H1 (cell line): ENCODE results near the gene CTDNEP1. TPM values are rescaled to one million over a fixed set of nuclear protein-coding genes. Genes with fewer than 3 reads are reported as not detected.

ENCODE experiments used
- CTCF ChIA-PET: fragments of 300-600 bp; sonication (Branson Sonifier 250); formaldehyde crosslinking; loops from one replicate; lab custom pipeline; 2021; ENCODE audit not compliant: partially characterized antibody; lab: Charles Lee
- POLR2A ChIA-PET: fragments of 300-600 bp; sonication (Branson Sonifier 250); formaldehyde crosslinking; loops from one replicate; lab custom pipeline; 2021; ENCODE audit warnings: inconsistent platforms; ENCODE audit not compliant: partially characterized antibody; lab: Charles Lee
- DNase-seq, 2 experiments: peaks; one replicate each; pipeline versions ENCODE4 v3.0.0 to v3.0.0-alpha.2; 2010 to 2022; ENCODE audit warnings: low spot score in 2 of 2, low read depth in 1 of 2, mixed read lengths in 1 of 2
- FAIRE-seq: peaks from 2 replicates; lab custom pipeline; 2011; peaks lifted over from hg19 to GRCh38; lab: Jason Lieb, UNC
- H2AFZ ChIP-seq: 2 replicates; pipeline ENCODE4 v1.8.1; 2012; ENCODE audit warnings: low read length, inconsistent platforms
- H2AK5ac ChIP-seq: 2 replicates; pipeline ENCODE4 v1.6.1; 2013; ENCODE audit warnings: low read depth, low read length
- H2BK120ac ChIP-seq: replicated peaks from 2 replicates; pipeline ENCODE3; 2013; ENCODE audit warnings: low read depth, low read length, inconsistent platforms
- H2BK12ac ChIP-seq: 2 replicates; pipeline ENCODE4 v1.6.1; 2013; ENCODE audit warnings: low read depth, low read length
- H2BK15ac ChIP-seq: 2 replicates; pipeline ENCODE4 v1.6.1; 2013; ENCODE audit warnings: low read length
- H2BK20ac ChIP-seq: 2 replicates; pipeline ENCODE4 v1.6.1; 2013; ENCODE audit warnings: low read length
- H2BK5ac ChIP-seq: 2 replicates; pipeline ENCODE4 v1.6.1; 2013; ENCODE audit warnings: low read depth, low read length
- H3K14ac ChIP-seq: 2 replicates; pipeline ENCODE4 v1.6.1; 2013; ENCODE audit warnings: inconsistent platforms; ENCODE audit not compliant: insufficient read length
- H3K18ac ChIP-seq: 2 replicates; pipeline ENCODE4 v1.6.1; 2013; ENCODE audit warnings: low read length; ENCODE audit errors: extremely low read depth
- H3K23ac ChIP-seq: 2 replicates; pipeline ENCODE4 v1.6.1; 2013; ENCODE audit warnings: inconsistent platforms; ENCODE audit not compliant: insufficient read length
- H3K23me2 ChIP-seq: 2 replicates; pipeline ENCODE4 v1.6.1; 2013; ENCODE audit warnings: low read depth, low read length
- H3K27ac ChIP-seq: 2 replicates; pipeline ENCODE4 v1.6.1; 2011; ENCODE audit warnings: low read depth, low read length, inconsistent platforms
- H3K27me3 ChIP-seq, 4 experiments: replicated peaks in 1 of 4; 1 replicate in 1 of 4; 2 replicates in 3 of 4; pipeline versions ENCODE4 v1.6.1 to v1.8.1; 2011 to 2013; ENCODE audit warnings: low read length in 3 of 4, mild to moderate bottlenecking in 3 of 4, inconsistent platforms in 2 of 4, mixed read lengths in 2 of 4, moderate library complexity in 1 of 4; ENCODE audit not compliant: control insufficient read depth in 3 of 4, insufficient read depth in 3 of 4; ENCODE audit errors: extremely low read depth in 1 of 4
- H3K36me3 ChIP-seq, 4 experiments: 2 replicates each; pipeline versions ENCODE4 v1.6.1 to v1.8.1; 2011 to 2013; ENCODE audit warnings: mild to moderate bottlenecking in 4 of 4, low read length in 3 of 4, moderate library complexity in 2 of 4, control low read depth in 1 of 4, inconsistent platforms in 1 of 4; ENCODE audit not compliant: insufficient read depth in 4 of 4, control insufficient read depth in 2 of 4
- H3K4ac ChIP-seq: replicated peaks from 2 replicates; pipeline ENCODE3; 2013; ENCODE audit warnings: low read length, low read depth, mixed read lengths, inconsistent platforms; ENCODE audit not compliant: insufficient read length
- H3K4me1 ChIP-seq, 4 experiments: replicated peaks in 1 of 4; 1 replicate in 1 of 4; 2 replicates in 3 of 4; pipeline versions ENCODE4 v1.6.1 to v1.8.1; 2011 to 2013; ENCODE audit warnings: low read length in 3 of 4, inconsistent platforms in 2 of 4, mixed read lengths in 1 of 4; ENCODE audit not compliant: insufficient read depth in 4 of 4, control insufficient read depth in 3 of 4
- H3K4me2 ChIP-seq, 2 experiments: 2 replicates each; pipeline versions ENCODE4 v1.6.1 to v1.8.1; 2011 to 2013; ENCODE audit warnings: low read depth in 2 of 2, low read length in 2 of 2, control low read depth in 1 of 2, inconsistent platforms in 1 of 2, mild to moderate bottlenecking in 1 of 2; ENCODE audit not compliant: insufficient read depth in 1 of 2
- H3K4me3 ChIP-seq, 4 experiments: fragments of 200-600, 300-600 bp in 1 of 4; sonication (generic), shearing (Covaris generic), sonication (Bioruptor Twin) in 1 of 4; 2 replicates each; pipeline versions ENCODE4 v1.5.1 to v1.8.1; 2011 to 2016; ENCODE audit warnings: low read length in 4 of 4, low read depth in 3 of 4, control low read depth in 2 of 4, inconsistent platforms in 2 of 4, mild to moderate bottlenecking in 2 of 4, mixed read lengths in 1 of 4, moderate library complexity in 1 of 4; ENCODE audit not compliant: insufficient read depth in 2 of 4; ENCODE audit errors: extremely low read depth in 1 of 4
- H3K56ac ChIP-seq: replicated peaks from 2 replicates; pipeline ENCODE3; 2013; ENCODE audit warnings: low read depth, mild to moderate bottlenecking, mixed read lengths, low read length, inconsistent platforms; ENCODE audit not compliant: insufficient read length
- H3K79me1 ChIP-seq: 2 replicates; pipeline ENCODE4 v1.6.1; 2013; ENCODE audit warnings: low read depth, low read length, control low read depth
- H3K79me2 ChIP-seq, 2 experiments: 2 replicates each; pipeline versions ENCODE4 v1.6.1 to v1.8.1; 2012 to 2013; ENCODE audit warnings: low read length in 2 of 2, mild to moderate bottlenecking in 2 of 2, inconsistent platforms in 1 of 2; ENCODE audit not compliant: insufficient read depth in 2 of 2, control insufficient read depth in 1 of 2
- H3K9ac ChIP-seq, 4 experiments: replicated peaks in 1 of 4; 1 replicate in 1 of 4; 2 replicates in 3 of 4; pipeline versions ENCODE4 v1.6.1 to v1.8.1; 2011 to 2013; ENCODE audit warnings: low read depth in 3 of 4, low read length in 3 of 4, control low read depth in 2 of 4, mild to moderate bottlenecking in 2 of 4, moderate library complexity in 2 of 4, inconsistent platforms in 1 of 4; ENCODE audit errors: extremely low read depth in 1 of 4
- H3K9me3 ChIP-seq, 2 experiments: 2 replicates each; pipeline versions ENCODE4 v1.6.1 to v1.8.1; 2012 to 2013; ENCODE audit warnings: mild to moderate bottlenecking in 2 of 2, moderate library complexity in 2 of 2, control low read depth in 1 of 2, inconsistent platforms in 1 of 2, low read depth in 1 of 2, low read length in 1 of 2, mixed read lengths in 1 of 2; ENCODE audit not compliant: insufficient read depth in 2 of 2
- H4K20me1 ChIP-seq, 2 experiments: replicated peaks in 1 of 2; 2 replicates each; pipeline versions ENCODE3 to v1.8.1; 2011 to 2013; ENCODE audit warnings: inconsistent platforms in 2 of 2, low read length in 2 of 2, mild to moderate bottlenecking in 1 of 2; ENCODE audit not compliant: insufficient read depth in 2 of 2, control insufficient read depth in 1 of 2
- H4K5ac ChIP-seq: 2 replicates; pipeline ENCODE4 v1.6.1; 2013; ENCODE audit warnings: low read length, low read depth, mixed read lengths, inconsistent platforms; ENCODE audit not compliant: insufficient read length
- H4K8ac ChIP-seq: 2 replicates; pipeline ENCODE4 v1.8.0; 2013; ENCODE audit warnings: mild to moderate bottlenecking, moderate library complexity, low read length, inconsistent platforms; ENCODE audit not compliant: insufficient read depth; ENCODE audit errors: extremely low read depth
- H4K91ac ChIP-seq: replicated peaks from 2 replicates; pipeline ENCODE3; 2013; ENCODE audit warnings: low read length, mixed read lengths, inconsistent platforms; ENCODE audit not compliant: insufficient read length
- ASH2L ChIP-seq: fragments of 200-600, 300-600 bp; sonication (generic); IDR thresholded peaks from one replicate; pipeline ENCODE4 v1.7.1; 2017; ENCODE audit warnings: low read length
- CBX8 ChIP-seq: fragments of 300-800, 300-1000 bp; sonication (generic); IDR thresholded peaks from 2 replicates; pipeline ENCODE4 v1.7.1; 2016; ENCODE audit warnings: low read depth, low read length, borderline replicate concordance
- EGR1 ChIP-seq: IDR thresholded peaks from 2 replicates; pipeline ENCODE4 v1.6.1; 2011; ENCODE audit warnings: low read depth, low read length, borderline replicate concordance
- MAFK ChIP-seq: IDR thresholded peaks from 2 replicates; pipeline ENCODE4 v1.6.1; 2012; ENCODE audit warnings: low read depth, mild to moderate bottlenecking, improper control_type of control experiment, low read length
- POLR2A ChIP-seq, 2 experiments: IDR thresholded peaks; 1 replicate in 1 of 2; 2 replicates in 1 of 2; pipeline ENCODE4 v1.6.1; 2011; ENCODE audit warnings: low read depth in 2 of 2, low read length in 2 of 2, mild to moderate bottlenecking in 2 of 2; ENCODE audit errors: control extremely low read depth in 1 of 2
- SIN3A ChIP-seq, 2 experiments: IDR thresholded peaks in 1 of 2; conservative IDR thresholded peaks in 1 of 2; 2 replicates each; pipeline ENCODE4 v1.6.1; 2011 to 2012; ENCODE audit warnings: low read length in 2 of 2, improper control_type of control experiment in 1 of 2, low read depth in 1 of 2, mild to moderate bottlenecking in 1 of 2
- SIRT6 ChIP-seq: IDR thresholded peaks from one replicate; pipeline ENCODE4 v1.7.1; 2012; ENCODE audit warnings: low read length, inconsistent platforms
- TBP ChIP-seq: IDR thresholded peaks from 2 replicates; pipeline ENCODE4 v1.6.1; 2011; ENCODE audit warnings: low read depth, low read length, improper control_type of control experiment
- USF2 ChIP-seq: IDR thresholded peaks from 2 replicates; pipeline ENCODE4 v1.6.1; 2011; ENCODE audit warnings: low read length, improper control_type of control experiment
- WGBS, 2 experiments: shearing (Covaris generic) in 1 of 2; methylation state at CpG; one replicate each; pipeline versions ENCODE4 v1.1.6 to v1.1.7; 2013 to 2015; ENCODE audit warnings: low lambda C conversion rate in 2 of 2, mixed read lengths in 2 of 2, inconsistent platforms in 1 of 2, low coverage in 1 of 2, missing lambda C conversion rate in 1 of 2; ENCODE audit not compliant: insufficient replicate concordance in 2 of 2, insufficient coverage in 1 of 2, insufficient read length in 1 of 2; ENCODE audit errors: extremely low coverage in 1 of 2, missing lambda C conversion rate in 1 of 2; 5-methylcytosine and 5-hydroxymethylcytosine counted together
- polyA plus RNA-seq, 7 experiments: library from polyadenylated mRNA; depleted of rRNA in 3 of 7; stranded (reverse) in 5 of 7; unstranded in 2 of 7; fragments of >200 nt in 5 of 7; fragments of 200-250 nt in 2 of 7; gene quantifications; 1 replicate in 5 of 7; 2 replicates in 1 of 7; 4 replicates in 1 of 7; pipeline versions ENCODE4 v1.2.1 to v1.2.3, GENCODE V29; 2011 to 2013; ENCODE audit warnings: missing spikeins in 2 of 7, mixed read lengths in 2 of 7
- total RNA-seq: library from RNA; stranded (reverse); fragmentation: NEBNext Ultra II Directional; extraction: Animal tissue kit (Norgen Biotek cat#: 25700); gene quantifications from 2 replicates; pipeline ENCODE4 v1.2.1, GENCODE V29; 2021

Gene CTDNEP1
- total and polyA plus RNA-seq, 2 of the 8 experiments (the other 6 are each of a cell fraction or from before 2014, with no cell fraction given): 114 to 123 TPM

- H3K36me3 ChIP-seq: peaks cover 14 to 43% (median 32%) of the 10 kb centered on the region in 4 experiments; a peak in 7 of 8 replicates
- no peak for FAIRE-seq
- no peak overlapping the region for H2BK12ac ChIP-seq
- no peak overlapping the region for H4K5ac ChIP-seq
- H2AK5ac ChIP-seq: no peak overlapping the region
- no peaks in the 10 kb centered on the region for H3K9me3 ChIP-seq
- H2BK20ac ChIP-seq: no peak overlapping the region
- H4K8ac ChIP-seq: no peak overlapping the region
- no peaks in the 10 kb centered on the region for H3K4me1 ChIP-seq
- TF ChIP-seq USF2 (no peak), MAFK (no peak), SIRT6 (no peak), ASH2L (no peak), CBX8 (no peak), EGR1 (no peak), POLR2A (IDR thresholded peaks at IDR 0.05; ENCODE audit: control extremely low read depth in 1 of 2, low read depth in 2 of 2, low read length in 2 of 2) (no peak), SIN3A (conservative IDR thresholded peaks at IDR 0.05 in 1 of 2, IDR thresholded peaks at IDR 0.05 in 1 of 2; ENCODE audit: low read depth in 1 of 2, low read length in 2 of 2) (no peak), TBP (no peak)
- TF ChIP-seq, all 59 proteins: peak for 0
- no peak for DNase-seq
- Histone ChIP-seq H3K23ac (no peak overlapping the region), H3K4me2 (no peak overlapping the region), H3K27me3 (no peaks in the 10 kb centered on the region), H3K56ac (no peak overlapping the region), H3K79me1 (no peaks in the 10 kb centered on the region), H3K18ac (no peak overlapping the region), H2BK15ac (no peak overlapping the region), H3K79me2 (no peaks in the 10 kb centered on the region), H4K91ac (no peak overlapping the region), H3K4me3 (no peak overlapping the region), H3K27ac (no peak overlapping the region), H3K9ac (no peak overlapping the region), H2BK120ac (no peak overlapping the region), H4K20me1 (peaks cover 4 to 11% of the 10 kb centered on the region in 2 experiments), H2AFZ (no peak overlapping the region), H3K23me2 (no peaks in the 10 kb centered on the region), H3K4ac (no peak overlapping the region), H3K14ac (no peak overlapping the region), H2BK5ac (no peak overlapping the region)
- POLR2A ChIA-PET: interaction anchor here (0.8 to 1.4 kb wide), 5 partner anchors 9 to 59 kb away, joined by 3 to 4 read pairs (median 3); no protein-coding TSS in a partner anchor
- CTCF ChIA-PET: interaction anchor here (0.5 to 1.8 kb wide), 6 partner anchors 12 to 151 kb away, joined by 3 to 7 read pairs (median 5); no protein-coding TSS in a partner anchor
- 95% methylated on average over 22 of the region's 22 CpGs; no CpG with 5 or more reads in 1 of the 2 experiments for WGBS, 2 experiments
Measured at GRCh38 chr17:7196651-7197401, 54.7 kb downstream of the CTDNEP1 start.
